HepG2 (cell line): ENCODE results near the gene HELZ2. TPM values are rescaled to one million over a fixed set of nuclear protein-coding genes. Genes with fewer than 3 reads are reported as not detected.

Source experiments
- ERF ChIP-seq: IDR thresholded peaks from 2 replicates; pipeline ENCODE4 v1.6.1; 2018; ENCODE audit warnings: missing biosample characterization, missing genetic modification reagents
- HMG20A ChIP-seq: IDR thresholded peaks from 2 replicates; pipeline ENCODE4 v1.6.1; 2016; ENCODE audit warnings: borderline replicate concordance
- IRF2 ChIP-seq: IDR thresholded peaks from 2 replicates; pipeline ENCODE4 v1.6.1; 2018; ENCODE audit warnings: missing genetic modification reagents, missing compliant biosample characterization
- JDP2 ChIP-seq: sonication (generic); formaldehyde crosslinking; IDR thresholded peaks from 2 replicates; pipeline ENCODE4 v1.8.1; 2022; ENCODE audit warnings: missing genetic modification reagents, borderline replicate concordance
- KLF13 ChIP-seq: sonication (generic); formaldehyde crosslinking; IDR thresholded peaks from 2 replicates; pipeline ENCODE4 v1.4.0; 2020; ENCODE audit warnings: mild to moderate bottlenecking, missing genetic modification reagents
- KLF16 ChIP-seq, 2 experiments: sonication (generic) in 1 of 2; formaldehyde crosslinking in 1 of 2; IDR thresholded peaks; 2 replicates each; pipeline versions ENCODE4 v1.6.1 to v1.8.0; 2016 to 2023; ENCODE audit warnings: missing genetic modification reagents in 2 of 2, missing compliant biosample characterization in 1 of 2
- MIER3 ChIP-seq: IDR thresholded peaks from 2 replicates; pipeline ENCODE4 v1.6.1; 2016; ENCODE audit warnings: missing compliant biosample characterization, borderline replicate concordance
- MTA3 ChIP-seq: sonication (generic); formaldehyde crosslinking; IDR thresholded peaks from 2 replicates; pipeline ENCODE4 v1.4.0; 2020; ENCODE audit warnings: missing genetic modification reagents
- PHF5A ChIP-seq: IDR thresholded peaks from one replicate; pipeline ENCODE4 v1.6.1; 2018; ENCODE audit warnings: low read depth, missing genetic modification reagents; ENCODE audit not compliant: unreplicated experiment
- SNAPC2 ChIP-seq: sonication (generic); formaldehyde crosslinking; IDR thresholded peaks from 2 replicates; pipeline ENCODE4 v1.8.1; 2022; ENCODE audit warnings: mild to moderate bottlenecking, missing genetic modification reagents
- SP140L ChIP-seq: sonication (generic); formaldehyde crosslinking; IDR thresholded peaks from 2 replicates; pipeline ENCODE4 v1.4.0; 2020; ENCODE audit warnings: missing genetic modification reagents, borderline replicate concordance
- TCF7L2 ChIP-seq: IDR thresholded peaks from 2 replicates; pipeline ENCODE4 v1.6.1; 2011; ENCODE audit warnings: mild to moderate bottlenecking, low read depth, low read length, moderate library complexity
- ZBTB38 ChIP-seq: sonication (generic); formaldehyde crosslinking; IDR thresholded peaks from 2 replicates; pipeline ENCODE4 v1.5.1; 2020; ENCODE audit warnings: mild to moderate bottlenecking, missing genetic modification reagents
- ZNF12 ChIP-seq: sonication (generic); formaldehyde crosslinking; IDR thresholded peaks from 2 replicates; pipeline ENCODE4 v1.5.0; 2020; ENCODE audit warnings: missing genetic modification reagents
- ZNF121 ChIP-seq: sonication (generic); formaldehyde crosslinking; IDR thresholded peaks from 2 replicates; pipeline ENCODE4 v1.5.0; 2020; ENCODE audit warnings: mild to moderate bottlenecking, missing genetic modification reagents
- ZNF136 ChIP-seq: sonication (generic); formaldehyde crosslinking; IDR thresholded peaks from 2 replicates; pipeline ENCODE4 v1.8.1; 2022; ENCODE audit warnings: low read depth, mild to moderate bottlenecking, moderate library complexity, missing genetic modification reagents
- ZNF205 ChIP-seq: IDR thresholded peaks from 2 replicates; pipeline ENCODE4 v1.6.1; 2018; ENCODE audit warnings: missing biosample characterization, missing genetic modification reagents
- ZNF44 ChIP-seq: sonication (generic); formaldehyde crosslinking; IDR thresholded peaks from 2 replicates; pipeline ENCODE4 v1.5.1; 2020; ENCODE audit warnings: mild to moderate bottlenecking, missing genetic modification reagents
- ZNF558 ChIP-seq: sonication (generic); formaldehyde crosslinking; IDR thresholded peaks from 2 replicates; pipeline ENCODE4 v1.9.0; 2022; ENCODE audit warnings: mild to moderate bottlenecking, missing genetic modification reagents, borderline replicate concordance
- ZNF570 ChIP-seq: sonication (generic); formaldehyde crosslinking; IDR thresholded peaks from 2 replicates; pipeline ENCODE4 v1.4.0; 2020; ENCODE audit warnings: mild to moderate bottlenecking, missing genetic modification reagents, borderline replicate concordance
- ZNF614 ChIP-seq: IDR thresholded peaks from 2 replicates; pipeline ENCODE4 v1.6.1; 2018; ENCODE audit warnings: missing biosample characterization, missing genetic modification reagents, inconsistent platforms, borderline replicate concordance
- ZNF746 ChIP-seq: sonication (generic); formaldehyde crosslinking; IDR thresholded peaks from 2 replicates; pipeline ENCODE4 v1.8.0; 2022; ENCODE audit warnings: mild to moderate bottlenecking, missing genetic modification reagents
- ZSCAN29 ChIP-seq: sonication (generic); formaldehyde crosslinking; conservative IDR thresholded peaks from 2 replicates; pipeline ENCODE4 v1.4.0; 2020; ENCODE audit warnings: mild to moderate bottlenecking, missing genetic modification reagents
- polyA plus RNA-seq, 8 experiments: library from polyadenylated mRNA; depleted of rRNA in 3 of 8; stranded (reverse) in 7 of 8; unstranded in 1 of 8; fragments of >200 nt; fragmentation: Illumina TruSeq in 4 of 8; extraction: Trizol in 4 of 8; gene quantifications; 2 replicates each; pipeline versions ENCODE4 v1.2.1 to v1.2.3, GENCODE V29; 2011 to 2016; ENCODE audit warnings: low read depth in 4 of 8, missing spikeins in 1 of 8, mixed read lengths in 1 of 8; ENCODE audit not compliant: insufficient read depth in 1 of 8
- total RNA-seq, 5 experiments: library from RNA; depleted of rRNA; stranded (reverse); fragments of >200 nt; fragmentation: Illumina TruSeq; extraction: Trizol; gene quantifications; 2 replicates each; pipeline ENCODE4 v1.2.3, GENCODE V29; 2016; ENCODE audit warnings: low read depth in 1 of 5
- TF ChIP-seq, protein P1 (sequence below): sonication (generic); formaldehyde crosslinking; IDR thresholded peaks from 2 replicates; pipeline ENCODE4 v1.4.0; 2020; ENCODE audit warnings: missing genetic modification reagents
- TF ChIP-seq, protein P2 (sequence below): IDR thresholded peaks from 2 replicates; pipeline ENCODE4 v1.6.1; 2016
- TF ChIP-seq, protein P3 (sequence below): IDR thresholded peaks from 2 replicates; pipeline ENCODE4 v1.6.1; 2012; ENCODE audit warnings: low read length, improper control_type of control experiment
- TF ChIP-seq, protein P4 (sequence below): IDR thresholded peaks from 2 replicates; pipeline ENCODE4 v1.6.1; 2016; ENCODE audit warnings: low read depth, borderline replicate concordance

The HELZ2 gene
- total and polyA plus RNA-seq, 2 of the 13 experiments (the other 11 are each of a cell fraction or from before 2014, with no cell fraction given): 9.6 to 10.1 TPM

DNA sequence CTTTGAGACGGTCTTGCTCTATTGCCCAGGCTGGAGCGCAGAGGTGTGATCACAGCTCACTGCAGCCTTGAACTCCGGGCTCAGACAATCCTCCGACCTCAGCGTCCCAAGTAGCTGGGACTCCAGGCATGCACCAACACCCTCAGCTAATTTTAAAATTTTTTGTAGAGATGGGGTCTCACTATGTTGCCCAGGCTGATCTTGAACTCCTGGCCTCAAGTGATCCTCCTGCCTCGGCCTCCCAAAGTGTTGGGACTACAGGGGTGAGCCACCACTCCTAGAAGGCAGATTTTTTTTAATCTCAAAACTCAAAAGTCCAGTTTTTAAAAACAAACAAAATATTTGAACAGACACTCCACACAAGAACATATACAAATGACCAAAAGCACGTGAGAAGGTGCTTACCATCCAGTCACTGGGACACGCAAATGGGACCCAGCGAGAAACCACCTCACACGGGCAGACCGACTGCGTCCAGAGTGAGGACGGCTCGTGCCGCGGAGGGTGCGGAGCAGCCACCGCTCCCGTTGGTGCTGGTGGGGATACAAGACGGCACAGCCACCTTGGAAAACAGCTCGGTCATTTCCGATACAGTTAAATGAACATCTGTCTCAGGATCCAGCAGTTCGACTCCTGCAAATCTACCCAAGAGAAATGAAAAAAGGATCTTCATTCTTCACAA is 8.5 kb upstream of the HELZ2 start (continued):
- TF ChIP-seq ZNF558 (CRISPR knock-in tag) (no peak), ZNF205 (CRISPR knock-in tag) (no peak), ZNF614 (CRISPR knock-in tag) (no peak), ZNF121 (CRISPR knock-in tag) (peak; percentile 98), IRF2 (no peak; the same call in 1 of the 2 replicates), JDP2 (no peak), SP140L (no peak), MTA3 (no peak), ZSCAN29 (CRISPR knock-in tag) (no peak), KLF16 (CRISPR knock-in tag; IDR thresholded peaks at IDR 0.05) (0 out of 4 replicates have a peak, but pooled peaks of 1 of the 2 experiments have one; percentile 15), ZBTB38 (peak; percentile 42; the same call in 1 of the 2 replicates), SNAPC2 (no peak), TCF7L2 (no peak), ZNF746 (CRISPR knock-in tag) (no peak), ZNF44 (CRISPR knock-in tag) (no peak), KLF13 (CRISPR knock-in tag) (no peak), MIER3 (no peak), HMG20A (no peak), ZNF136 (CRISPR knock-in tag) (no peak), ZNF12 (CRISPR knock-in tag) (no peak), PHF5A (CRISPR knock-in tag) (no peak), ERF (CRISPR knock-in tag) (0 out of 2 replicates have a peak, but pooled peaks have one; percentile 30), ZNF570 (CRISPR knock-in tag) (no peak)
- TF ChIP-seq, protein P1, sequence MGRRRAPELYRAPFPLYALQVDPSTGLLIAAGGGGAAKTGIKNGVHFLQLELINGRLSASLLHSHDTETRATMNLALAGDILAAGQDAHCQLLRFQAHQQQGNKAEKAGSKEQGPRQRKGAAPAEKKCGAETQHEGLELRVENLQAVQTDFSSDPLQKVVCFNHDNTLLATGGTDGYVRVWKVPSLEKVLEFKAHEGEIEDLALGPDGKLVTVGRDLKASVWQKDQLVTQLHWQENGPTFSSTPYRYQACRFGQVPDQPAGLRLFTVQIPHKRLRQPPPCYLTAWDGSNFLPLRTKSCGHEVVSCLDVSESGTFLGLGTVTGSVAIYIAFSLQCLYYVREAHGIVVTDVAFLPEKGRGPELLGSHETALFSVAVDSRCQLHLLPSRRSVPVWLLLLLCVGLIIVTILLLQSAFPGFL (CRISPR knock-in tag): no peak
- TF ChIP-seq, protein P2, sequence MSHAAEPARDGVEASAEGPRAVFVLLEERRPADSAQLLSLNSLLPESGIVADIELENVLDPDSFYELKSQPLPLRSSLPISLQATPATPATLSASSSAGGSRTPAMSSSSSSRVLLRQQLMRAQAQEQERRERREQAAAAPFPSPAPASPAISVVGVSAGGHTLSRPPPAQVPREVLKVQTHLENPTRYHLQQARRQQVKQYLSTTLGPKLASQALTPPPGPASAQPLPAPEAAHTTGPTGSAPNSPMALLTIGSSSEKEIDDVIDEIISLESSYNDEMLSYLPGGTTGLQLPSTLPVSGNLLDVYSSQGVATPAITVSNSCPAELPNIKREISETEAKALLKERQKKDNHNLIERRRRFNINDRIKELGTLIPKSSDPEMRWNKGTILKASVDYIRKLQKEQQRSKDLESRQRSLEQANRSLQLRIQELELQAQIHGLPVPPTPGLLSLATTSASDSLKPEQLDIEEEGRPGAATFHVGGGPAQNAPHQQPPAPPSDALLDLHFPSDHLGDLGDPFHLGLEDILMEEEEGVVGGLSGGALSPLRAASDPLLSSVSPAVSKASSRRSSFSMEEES (CRISPR knock-in tag): 0 out of 2 replicates have a peak, but pooled peaks have one; percentile 20
- TF ChIP-seq, protein P3, sequence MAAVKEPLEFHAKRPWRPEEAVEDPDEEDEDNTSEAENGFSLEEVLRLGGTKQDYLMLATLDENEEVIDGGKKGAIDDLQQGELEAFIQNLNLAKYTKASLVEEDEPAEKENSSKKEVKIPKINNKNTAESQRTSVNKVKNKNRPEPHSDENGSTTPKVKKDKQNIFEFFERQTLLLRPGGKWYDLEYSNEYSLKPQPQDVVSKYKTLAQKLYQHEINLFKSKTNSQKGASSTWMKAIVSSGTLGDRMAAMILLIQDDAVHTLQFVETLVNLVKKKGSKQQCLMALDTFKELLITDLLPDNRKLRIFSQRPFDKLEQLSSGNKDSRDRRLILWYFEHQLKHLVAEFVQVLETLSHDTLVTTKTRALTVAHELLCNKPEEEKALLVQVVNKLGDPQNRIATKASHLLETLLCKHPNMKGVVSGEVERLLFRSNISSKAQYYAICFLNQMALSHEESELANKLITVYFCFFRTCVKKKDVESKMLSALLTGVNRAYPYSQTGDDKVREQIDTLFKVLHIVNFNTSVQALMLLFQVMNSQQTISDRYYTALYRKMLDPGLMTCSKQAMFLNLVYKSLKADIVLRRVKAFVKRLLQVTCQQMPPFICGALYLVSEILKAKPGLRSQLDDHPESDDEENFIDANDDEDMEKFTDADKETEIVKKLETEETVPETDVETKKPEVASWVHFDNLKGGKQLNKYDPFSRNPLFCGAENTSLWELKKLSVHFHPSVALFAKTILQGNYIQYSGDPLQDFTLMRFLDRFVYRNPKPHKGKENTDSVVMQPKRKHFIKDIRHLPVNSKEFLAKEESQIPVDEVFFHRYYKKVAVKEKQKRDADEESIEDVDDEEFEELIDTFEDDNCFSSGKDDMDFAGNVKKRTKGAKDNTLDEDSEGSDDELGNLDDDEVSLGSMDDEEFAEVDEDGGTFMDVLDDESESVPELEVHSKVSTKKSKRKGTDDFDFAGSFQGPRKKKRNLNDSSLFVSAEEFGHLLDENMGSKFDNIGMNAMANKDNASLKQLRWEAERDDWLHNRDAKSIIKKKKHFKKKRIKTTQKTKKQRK: no peak
- TF ChIP-seq, protein P4, sequence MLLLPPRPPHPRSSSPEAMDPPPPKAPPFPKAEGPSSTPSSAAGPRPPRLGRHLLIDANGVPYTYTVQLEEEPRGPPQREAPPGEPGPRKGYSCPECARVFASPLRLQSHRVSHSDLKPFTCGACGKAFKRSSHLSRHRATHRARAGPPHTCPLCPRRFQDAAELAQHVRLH: no peak
